ENCODE data around the gene IKBKG. TPM values are rescaled to one million over a fixed set of nuclear protein-coding genes. Genes with fewer than 3 reads are reported as not detected.
"Not testable (repeated sequence)": the region's sequence is repeated elsewhere in the genome, so short reads cannot be mapped to it uniquely, and the experiment has no call there.

The IKBKG gene
- total RNA-seq: 15.8 and 21.4 TPM in 2 replicates

GRCh38 chrX:154547245-154548027, at the start of gene IKBKG:
TSS of gene IKBKG (plus strand) at chrX:154547620. CDS start at chrX:154552003, 4,383 bp downstream.
- no peak for TF ChIP-seq CTCF (conservative IDR thresholded peaks at IDR 0.05; ENCODE audit: low read depth, low read length)
- H3K4me3 ChIP-seq (ENCODE audit: low read depth, low read length): peak within 1 kb of the TSS; percentile 84

GRCh38 chrX:154501423-154501822, 46.0 kb upstream of the IKBKG start:
- not testable (repeated sequence) for H3K4me3 ChIP-seq (ENCODE audit: low read depth, low read length); DNase-seq (ENCODE audit: low read depth)

More at GRCh38 chrX:154547245-154548027, at the start of gene IKBKG:
- DNase-seq (ENCODE audit: low read depth): no peak

GRCh38 chrX:154502098-154502497, 45.3 kb upstream of the IKBKG start:
- TF ChIP-seq CTCF (conservative IDR thresholded peaks at IDR 0.05; ENCODE audit: low read depth, low read length): no peak
- no peak overlapping the region for H3K4me3 ChIP-seq (ENCODE audit: low read depth, low read length)
- no peak for DNase-seq (ENCODE audit: low read depth)

GRCh38 chrX:154502989-154503388, 44.4 kb upstream of the IKBKG start:
- no peak for DNase-seq (ENCODE audit: low read depth)
- no peak for TF ChIP-seq CTCF (conservative IDR thresholded peaks at IDR 0.05; ENCODE audit: low read depth, low read length)

GRCh38 chrX:154505734-154506133, 41.7 kb upstream of the IKBKG start:
- no peak for DNase-seq (ENCODE audit: low read depth)

More at GRCh38 chrX:154502989-154503388, 44.4 kb upstream of the IKBKG start:
- H3K4me3 ChIP-seq (ENCODE audit: low read depth, low read length): no peak overlapping the region

GRCh38 chrX:154506483-154507332, 40.7 kb upstream of the IKBKG start:
- DNase-seq (ENCODE audit: low read depth): no peak
- no peak for TF ChIP-seq CTCF (conservative IDR thresholded peaks at IDR 0.05; ENCODE audit: low read depth, low read length)
- no peak overlapping the region for H3K4me3 ChIP-seq (ENCODE audit: low read depth, low read length)

More at GRCh38 chrX:154505734-154506133, 41.7 kb upstream of the IKBKG start:
- no peak for TF ChIP-seq CTCF (conservative IDR thresholded peaks at IDR 0.05; ENCODE audit: low read depth, low read length)
- no peak overlapping the region for H3K4me3 ChIP-seq (ENCODE audit: low read depth, low read length)

GRCh38 chrX:154507673-154508383, 39.6 kb upstream of the IKBKG start:
- no peak for TF ChIP-seq CTCF (conservative IDR thresholded peaks at IDR 0.05; ENCODE audit: low read depth, low read length)
- no peak for DNase-seq (ENCODE audit: low read depth)
- H3K4me3 ChIP-seq (ENCODE audit: low read depth, low read length): no peak overlapping the region

All from epithelial cell of proximal tubule (primary cell).